Fibroblast of the aortic adventitia (primary cell): Measurements from ENCODE around the gene CPXM1. TPM values are rescaled to one million over a fixed set of nuclear protein-coding genes. Genes with fewer than 3 reads are reported as not detected.

ENCODE experiments used
- DNase-seq: peaks from one replicate; pipeline ENCODE4 v3.0.0-alpha.2; 2010; ENCODE audit warnings: low read depth
- H3K4me3 ChIP-seq: 2 replicates; pipeline ENCODE4 v1.5.1; 2011; ENCODE audit warnings: low read depth, mild to moderate bottlenecking, control low read depth, low read length, moderate library complexity
- total RNA-seq: library from RNA; depleted of rRNA; stranded (reverse); fragments of >200 nt; gene quantifications from 2 replicates; pipeline ENCODE4 v1.2.3, GENCODE V29; 2012; ENCODE audit warnings: low replicate concordance
- TF ChIP-seq, protein P1 (sequence below): IDR thresholded peaks from 2 replicates; pipeline ENCODE4 v1.5.1; 2011; ENCODE audit warnings: mild to moderate bottlenecking, low read length, control low read depth, inconsistent platforms; ENCODE audit not compliant: insufficient read depth

The CPXM1 gene
- total RNA-seq, 1 donor = 3.8 TPM

DNA sequence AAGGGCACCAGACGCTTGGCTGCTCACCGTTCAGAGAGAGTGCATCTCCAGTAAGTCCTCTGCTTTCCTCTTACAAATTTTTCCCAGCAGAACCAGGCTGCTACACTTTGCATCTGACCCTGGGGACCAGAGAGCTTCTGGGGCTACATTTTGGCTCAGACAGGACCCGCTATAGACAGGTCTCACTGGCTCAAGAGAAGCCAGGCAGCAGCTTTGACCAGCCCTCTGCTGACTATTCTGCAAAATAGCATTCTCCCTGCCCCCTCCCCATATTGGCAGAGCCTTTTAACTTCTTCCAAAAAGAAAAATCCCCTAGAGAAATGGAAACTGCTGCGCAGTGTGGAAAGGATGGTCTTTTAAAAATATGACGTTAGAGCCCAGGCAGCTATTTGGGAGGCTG lies 37.2 kb downstream of the CPXM1 start:
- TF ChIP-seq, protein P1, sequence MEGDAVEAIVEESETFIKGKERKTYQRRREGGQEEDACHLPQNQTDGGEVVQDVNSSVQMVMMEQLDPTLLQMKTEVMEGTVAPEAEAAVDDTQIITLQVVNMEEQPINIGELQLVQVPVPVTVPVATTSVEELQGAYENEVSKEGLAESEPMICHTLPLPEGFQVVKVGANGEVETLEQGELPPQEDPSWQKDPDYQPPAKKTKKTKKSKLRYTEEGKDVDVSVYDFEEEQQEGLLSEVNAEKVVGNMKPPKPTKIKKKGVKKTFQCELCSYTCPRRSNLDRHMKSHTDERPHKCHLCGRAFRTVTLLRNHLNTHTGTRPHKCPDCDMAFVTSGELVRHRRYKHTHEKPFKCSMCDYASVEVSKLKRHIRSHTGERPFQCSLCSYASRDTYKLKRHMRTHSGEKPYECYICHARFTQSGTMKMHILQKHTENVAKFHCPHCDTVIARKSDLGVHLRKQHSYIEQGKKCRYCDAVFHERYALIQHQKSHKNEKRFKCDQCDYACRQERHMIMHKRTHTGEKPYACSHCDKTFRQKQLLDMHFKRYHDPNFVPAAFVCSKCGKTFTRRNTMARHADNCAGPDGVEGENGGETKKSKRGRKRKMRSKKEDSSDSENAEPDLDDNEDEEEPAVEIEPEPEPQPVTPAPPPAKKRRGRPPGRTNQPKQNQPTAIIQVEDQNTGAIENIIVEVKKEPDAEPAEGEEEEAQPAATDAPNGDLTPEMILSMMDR = no peak
- DNase-seq = no peak
- no peak overlapping the region for H3K4me3 ChIP-seq

DNA sequence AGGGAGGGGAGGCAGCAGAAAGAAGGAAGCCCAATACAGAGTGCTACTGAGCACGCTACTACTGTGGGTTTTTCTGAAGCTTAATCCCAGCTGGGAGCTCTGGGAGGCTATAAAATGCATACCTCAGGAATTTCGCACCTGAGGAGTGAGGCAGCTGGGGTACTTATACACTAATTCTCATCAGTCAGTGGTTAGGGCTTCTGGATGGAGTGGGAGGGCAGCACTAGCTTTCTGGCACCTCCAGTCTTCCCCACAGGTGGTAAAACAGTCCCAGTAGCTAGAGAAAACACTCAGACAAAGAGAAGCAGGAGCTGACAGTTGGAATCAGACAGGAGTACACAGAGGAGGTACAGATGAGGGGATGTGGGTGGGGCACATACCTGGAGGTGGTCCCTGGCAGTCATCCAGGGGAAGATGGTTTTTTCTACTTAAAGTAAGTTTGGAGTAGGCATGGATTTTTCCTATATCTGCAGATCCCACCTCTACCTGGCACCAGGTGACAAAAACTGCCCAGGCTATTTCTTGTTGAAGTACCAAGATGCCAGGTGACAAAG lies 37.8 kb downstream of the CPXM1 start:
- TF ChIP-seq, protein P1 = no peak
- no peak for DNase-seq
- H3K4me3 ChIP-seq = no peak overlapping the region

DNA sequence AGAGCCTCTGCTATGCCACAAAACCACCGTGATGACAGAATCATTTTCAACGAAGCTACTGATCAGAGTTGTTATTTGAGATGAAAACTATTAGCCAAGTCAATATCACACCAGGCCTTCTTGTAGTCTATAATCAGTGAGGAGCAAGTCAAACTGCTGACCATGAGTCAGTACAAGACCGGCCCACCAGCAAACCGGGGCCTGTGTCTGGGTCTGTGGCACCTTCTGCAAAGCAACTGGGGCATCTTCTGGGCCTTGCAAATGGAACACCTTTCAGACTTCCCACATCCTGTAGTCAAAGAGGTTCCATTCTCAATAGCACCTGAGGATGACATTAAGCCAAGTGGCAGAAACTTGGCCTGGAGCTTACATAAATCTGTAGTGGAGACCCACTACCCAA lies 38.5 kb downstream of the CPXM1 start:
- H3K4me3 ChIP-seq = no peak overlapping the region
- DNase-seq = no peak
- TF ChIP-seq, protein P1 = no peak

DNA sequence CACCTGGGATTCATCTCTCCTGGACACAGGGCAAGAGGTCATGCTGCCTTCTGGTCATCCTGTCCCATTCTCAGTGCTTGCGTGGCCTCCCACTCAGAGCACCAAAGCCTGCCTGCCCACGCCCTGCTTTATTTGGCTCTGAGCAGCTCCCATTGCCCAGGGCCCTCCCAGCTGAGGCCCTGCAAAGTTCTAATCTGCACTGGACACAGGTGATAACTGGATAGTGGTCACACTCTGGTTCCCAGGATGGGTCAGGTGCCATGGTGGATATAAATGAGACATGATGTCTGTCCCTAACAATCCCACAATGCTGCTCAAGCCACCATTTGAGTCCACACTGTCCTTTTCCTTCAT lies 39.5 kb downstream of the CPXM1 start:
- no peak for DNase-seq
- TF ChIP-seq, protein P1 = no peak
- no peak overlapping the region for H3K4me3 ChIP-seq

DNA sequence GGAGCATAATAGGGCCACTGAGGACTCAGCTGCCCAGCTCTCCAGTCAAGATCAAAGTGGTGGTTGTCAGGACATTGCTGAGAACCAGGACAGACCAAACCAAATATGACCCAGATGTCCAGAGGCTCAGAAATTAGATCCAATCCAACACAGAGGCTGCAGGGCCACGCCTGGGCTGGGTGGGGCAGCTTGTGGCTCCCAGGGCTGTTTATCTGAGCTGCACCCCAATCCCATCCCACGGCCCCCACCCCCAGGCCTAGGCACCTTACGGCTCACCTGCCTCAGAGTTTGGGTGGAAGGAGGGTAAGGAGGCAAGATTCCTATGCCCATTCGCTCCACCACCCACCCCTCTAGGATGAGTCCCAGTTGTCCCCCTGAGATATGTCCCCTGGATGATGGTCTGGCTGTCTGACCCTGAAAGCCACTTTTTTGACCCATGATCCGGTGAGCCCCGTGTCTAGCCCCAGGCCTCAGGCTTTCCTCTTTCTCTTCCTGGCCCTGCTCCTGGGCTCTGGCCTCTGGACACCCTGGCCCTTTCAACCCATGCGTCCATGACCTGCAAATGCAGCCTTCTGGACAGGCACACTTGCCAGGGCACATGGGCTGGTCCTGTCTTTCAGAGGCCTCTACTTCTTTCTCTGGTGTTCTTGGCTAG lies 40.0 kb downstream of the CPXM1 start:
- DNase-seq = no peak
- TF ChIP-seq, protein P1 = no peak
- no peak overlapping the region for H3K4me3 ChIP-seq

DNA sequence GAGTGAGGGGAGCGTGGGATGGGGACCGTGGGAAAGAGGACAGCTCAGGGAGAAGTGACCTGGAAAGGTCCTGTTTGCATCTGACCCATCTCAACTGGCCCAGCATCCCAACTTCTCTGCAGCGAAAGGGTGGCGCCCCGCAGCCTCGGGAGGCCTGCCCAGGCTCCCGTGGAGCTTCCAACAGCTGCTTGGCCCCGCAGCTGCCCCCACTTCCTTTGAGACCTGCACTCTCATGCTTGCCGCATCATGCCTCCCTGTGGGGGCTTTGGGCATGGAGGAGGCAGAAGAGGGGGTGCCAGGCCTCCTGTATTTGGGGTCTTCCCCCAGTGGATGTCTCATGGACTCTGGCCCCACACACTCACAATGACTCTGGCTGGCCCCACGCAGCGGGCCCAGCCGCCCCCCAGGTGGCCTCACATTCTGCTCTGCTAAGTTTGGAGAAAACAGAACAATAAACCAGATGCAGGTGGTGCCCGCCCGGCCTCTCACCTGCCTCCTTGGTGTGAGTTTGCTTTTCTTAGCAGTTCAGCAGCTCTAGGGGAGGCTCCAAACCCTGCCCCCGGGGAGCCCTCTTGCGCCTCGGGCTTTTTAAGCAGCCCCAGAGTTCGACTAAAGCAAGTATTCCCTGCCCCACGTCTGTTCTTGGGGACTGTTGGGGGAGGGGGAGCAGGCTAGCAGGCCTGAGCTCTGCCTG lies 40.7 kb downstream of the CPXM1 start:
- H3K4me3 ChIP-seq = no peak overlapping the region
- TF ChIP-seq, protein P1 = no peak
- no peak for DNase-seq
